GM12878 (cell line): ENCODE measurements around the gene LAMA2. TPM values are rescaled to one million over a fixed set of nuclear protein-coding genes. Genes with fewer than 3 reads are reported as not detected.

Source experiments
- ATAC-seq: fragments of 200-7000 bp; cut with Tn5 transposase; 3 replicates; pipeline ENCODE4 v1.9.1; 2020; ENCODE audit warnings: mild to moderate bottlenecking, moderate library complexity
- BruUV-seq: library from RNA; stranded (reverse); fragments of 400-500 nt; replicated peaks from 2 replicates; lab custom pipeline; 2021; lab: Mats Ljungman, UMichigan
- CTCF ChIA-PET: fragments of 300-600 bp; sonication (Branson Sonifier 250); formaldehyde crosslinking; extraction: SDS; loops from one replicate; lab custom pipeline; 2021; ENCODE audit warnings: inconsistent platforms; lab: Yijun Ruan, JAX
- POLR2A ChIA-PET: fragments of 350-600 bp; formaldehyde crosslinking; extraction: SDS; loops from one replicate; lab custom pipeline; 2021; ENCODE audit warnings: inconsistent platforms; lab: Charles Lee
- RAD21 ChIA-PET: fragments of 300-600 bp; sonication (Branson Sonifier 250); formaldehyde crosslinking; loops from one replicate; lab custom pipeline; 2023; ENCODE audit warnings: antibody characterized with exemption; ENCODE audit not compliant: unreplicated experiment; lab: Charles Lee
- SMC1A ChIA-PET: fragments of 300-600 bp; sonication (Branson Sonifier 250); formaldehyde crosslinking; loops from one replicate; lab custom pipeline; 2023; ENCODE audit not compliant: unreplicated experiment, uncharacterized antibody; lab: Charles Lee
- DNase-seq: peaks from one replicate; pipeline ENCODE4 v3.0.0-alpha.2; 2011; ENCODE audit warnings: low read depth, low spot score
- FAIRE-seq: peaks from 3 replicates; lab custom pipeline; 2011; peaks lifted over from hg19 to GRCh38; lab: Jason Lieb, UNC
- H2AFZ ChIP-seq: 2 replicates; pipeline ENCODE4 v1.6.0; 2011; ENCODE audit warnings: low read depth, low read length, control low read depth; ENCODE audit not compliant: control insufficient read depth
- H3K27ac ChIP-seq: 2 replicates; pipeline ENCODE4 v1.5.1; 2011; ENCODE audit warnings: control low read depth; ENCODE audit not compliant: control insufficient read depth, insufficient read depth
- H3K27me3 ChIP-seq, 2 experiments: replicated peaks in 1 of 2; 2 replicates each; pipeline versions ENCODE4 v1.6.0 to v1.6.1; 2011; ENCODE audit warnings: low read length in 1 of 2; ENCODE audit not compliant: control insufficient read depth in 2 of 2, insufficient read depth in 2 of 2
- H3K36me3 ChIP-seq, 2 experiments: 2 replicates each; pipeline ENCODE4 v1.5.1; 2011; ENCODE audit warnings: low read length in 1 of 2; ENCODE audit not compliant: control insufficient read depth in 2 of 2, insufficient read depth in 2 of 2
- H3K4me1 ChIP-seq: 2 replicates; pipeline ENCODE4 v1.6.1; 2011; ENCODE audit warnings: mild to moderate bottlenecking, low read length, moderate library complexity, mixed read lengths; ENCODE audit not compliant: control insufficient read depth, insufficient read depth
- H3K4me2 ChIP-seq: 2 replicates; pipeline ENCODE4 v1.6.0; 2011; ENCODE audit warnings: control low read depth; ENCODE audit not compliant: control insufficient read depth, insufficient read depth
- H3K4me3 ChIP-seq: fragments of 200-600 bp; sonication (generic); 2 replicates; pipeline ENCODE4 v1.5.1; 2016
- H3K79me2 ChIP-seq: 2 replicates; pipeline ENCODE4 v1.6.0; 2011; ENCODE audit warnings: low read length; ENCODE audit not compliant: control insufficient read depth, insufficient read depth
- H3K9ac ChIP-seq: 2 replicates; pipeline ENCODE4 v1.8.0; 2011; ENCODE audit warnings: low read length, control low read depth, mixed read lengths; ENCODE audit not compliant: control insufficient read depth, insufficient read depth
- H3K9me3 ChIP-seq: replicated peaks from 3 replicates; pipeline ENCODE4 v1.5.1; 2011; ENCODE audit warnings: mild to moderate bottlenecking, low read length; ENCODE audit not compliant: control insufficient read depth, insufficient read depth
- H4K20me1 ChIP-seq: 2 replicates; pipeline ENCODE4 v1.6.0; 2011; ENCODE audit not compliant: control insufficient read depth, insufficient read depth
- EED ChIP-seq: sonication (generic); IDR thresholded peaks from 2 replicates; pipeline ENCODE4 v1.6.1; 2016; ENCODE audit warnings: antibody characterized with exemption, low read depth
- RFX5 ChIP-seq: IDR thresholded peaks from 2 replicates; pipeline ENCODE4 v1.6.1; 2011; ENCODE audit warnings: low read depth, low read length, improper control_type of control experiment
- WRNIP1 ChIP-seq: IDR thresholded peaks from 2 replicates; pipeline ENCODE4 v1.6.1; 2011; ENCODE audit warnings: low read depth, low read length, improper control_type of control experiment, borderline replicate concordance
- WGBS: methylation state at CpG from one replicate; pipeline ENCODE4 v1.1.6; 2016; ENCODE audit warnings: low lambda C conversion rate; ENCODE audit not compliant: insufficient replicate concordance, insufficient coverage; ENCODE audit errors: missing lambda C conversion rate; 5-methylcytosine and 5-hydroxymethylcytosine counted together
- in situ Hi-C: fragments of 300-500 bp; cut with MboI; formaldehyde crosslinking; loops from 9 replicates; pipeline ENCODE4 v1.14.3; 2018; ENCODE audit warnings: mixed read lengths
- intact Hi-C: fragments of 100-400 bp; cut with micrococcal nuclease; formaldehyde crosslinking; loops from one replicate; pipeline ENCODE4 v1.14.2; 2022; ENCODE audit not compliant: unreplicated experiment
- polyA plus RNA-seq, 11 experiments: library from polyadenylated mRNA; depleted of rRNA in 4 of 11; unstranded in 6 of 11; stranded (reverse) in 5 of 11; fragments of >200 nt; fragmentation: Nextera tagmentation in 4 of 11; fragmentation: Illumina TruSeq in 1 of 11; extraction: Ambion mirVana in 4 of 11; extraction: Trizol in 1 of 11; gene quantifications; 1 replicate in 1 of 11; 2 replicates in 10 of 11; pipeline versions ENCODE4 v1.2.1 to v1.2.3, GENCODE V29; 2011 to 2016; ENCODE audit warnings: inconsistent platforms in 2 of 11, missing spikeins in 2 of 11, low read depth in 1 of 11
- total RNA-seq, 4 experiments: library from RNA; depleted of rRNA in 3 of 4; stranded (reverse); fragments of >200 nt in 3 of 4; fragmentation: Illumina TruSeq in 1 of 4; extraction: Trizol in 1 of 4; gene quantifications; 2 replicates each; pipeline versions ENCODE4 v1.2.1 to v1.2.3, GENCODE V29; 2013 to 2021
- TF ChIP-seq, protein P1 (sequence below), 3 experiments: IDR thresholded peaks in 2 of 3; conservative IDR thresholded peaks in 1 of 3; 2 replicates each; pipeline ENCODE4 v1.5.1; 2011; ENCODE audit warnings: low read depth in 3 of 3, low read length in 3 of 3, mild to moderate bottlenecking in 3 of 3, control low read depth in 2 of 3, moderate library complexity in 2 of 3, inconsistent platforms in 1 of 3, mixed read lengths in 1 of 3; ENCODE audit not compliant: control insufficient read depth in 2 of 3, insufficient read depth in 1 of 3; ENCODE audit errors: extremely low read depth in 1 of 3
- TF ChIP-seq, protein P2 (sequence below): IDR thresholded peaks from 2 replicates; pipeline ENCODE4 v1.6.1; 2012; ENCODE audit warnings: mild to moderate bottlenecking, low read depth, low read length

The LAMA2 gene
- total and polyA plus RNA-seq, 10 of the 15 experiments (the other 5 are each of a cell fraction or from before 2014, with no cell fraction given), result 0.04 to 2.0 (median 0.37) TPM; not detected in 1

DNA sequence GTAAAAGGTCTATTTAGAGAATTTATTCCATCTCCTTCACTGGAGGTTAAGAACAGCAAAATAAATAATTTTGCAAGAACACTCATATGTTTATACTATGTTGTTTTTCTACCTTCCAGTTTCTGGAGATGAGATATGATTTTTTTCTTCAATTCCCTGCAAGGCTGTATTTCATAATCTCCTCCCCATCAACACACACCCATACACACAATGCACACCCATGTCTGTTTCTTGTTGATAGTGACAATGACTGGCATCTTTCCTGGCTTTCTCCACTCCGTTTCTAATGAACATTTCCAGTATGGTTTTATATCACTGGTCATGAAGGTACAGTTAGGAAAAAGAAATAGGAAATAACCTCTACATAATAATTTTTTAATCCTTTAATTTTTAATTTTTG lies 624.9 kb downstream of the LAMA2 start:
- DNase-seq (no peak), FAIRE-seq (no peak), ATAC-seq (no peak)
- intact Hi-C loops (no loop called here), in situ Hi-C loops (no loop called here)
- TF ChIP-seq, protein P1, sequence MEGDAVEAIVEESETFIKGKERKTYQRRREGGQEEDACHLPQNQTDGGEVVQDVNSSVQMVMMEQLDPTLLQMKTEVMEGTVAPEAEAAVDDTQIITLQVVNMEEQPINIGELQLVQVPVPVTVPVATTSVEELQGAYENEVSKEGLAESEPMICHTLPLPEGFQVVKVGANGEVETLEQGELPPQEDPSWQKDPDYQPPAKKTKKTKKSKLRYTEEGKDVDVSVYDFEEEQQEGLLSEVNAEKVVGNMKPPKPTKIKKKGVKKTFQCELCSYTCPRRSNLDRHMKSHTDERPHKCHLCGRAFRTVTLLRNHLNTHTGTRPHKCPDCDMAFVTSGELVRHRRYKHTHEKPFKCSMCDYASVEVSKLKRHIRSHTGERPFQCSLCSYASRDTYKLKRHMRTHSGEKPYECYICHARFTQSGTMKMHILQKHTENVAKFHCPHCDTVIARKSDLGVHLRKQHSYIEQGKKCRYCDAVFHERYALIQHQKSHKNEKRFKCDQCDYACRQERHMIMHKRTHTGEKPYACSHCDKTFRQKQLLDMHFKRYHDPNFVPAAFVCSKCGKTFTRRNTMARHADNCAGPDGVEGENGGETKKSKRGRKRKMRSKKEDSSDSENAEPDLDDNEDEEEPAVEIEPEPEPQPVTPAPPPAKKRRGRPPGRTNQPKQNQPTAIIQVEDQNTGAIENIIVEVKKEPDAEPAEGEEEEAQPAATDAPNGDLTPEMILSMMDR (IDR thresholded peaks at IDR 0.05 in 2 of 3, conservative IDR thresholded peaks at IDR 0.05 in 1 of 3; ENCODE audit: control insufficient read depth in 2 of 3, extremely low read depth in 1 of 3, insufficient read depth in 1 of 3, low read depth in 3 of 3, low read length in 3 of 3), result no peak
- TF ChIP-seq, protein P2, sequence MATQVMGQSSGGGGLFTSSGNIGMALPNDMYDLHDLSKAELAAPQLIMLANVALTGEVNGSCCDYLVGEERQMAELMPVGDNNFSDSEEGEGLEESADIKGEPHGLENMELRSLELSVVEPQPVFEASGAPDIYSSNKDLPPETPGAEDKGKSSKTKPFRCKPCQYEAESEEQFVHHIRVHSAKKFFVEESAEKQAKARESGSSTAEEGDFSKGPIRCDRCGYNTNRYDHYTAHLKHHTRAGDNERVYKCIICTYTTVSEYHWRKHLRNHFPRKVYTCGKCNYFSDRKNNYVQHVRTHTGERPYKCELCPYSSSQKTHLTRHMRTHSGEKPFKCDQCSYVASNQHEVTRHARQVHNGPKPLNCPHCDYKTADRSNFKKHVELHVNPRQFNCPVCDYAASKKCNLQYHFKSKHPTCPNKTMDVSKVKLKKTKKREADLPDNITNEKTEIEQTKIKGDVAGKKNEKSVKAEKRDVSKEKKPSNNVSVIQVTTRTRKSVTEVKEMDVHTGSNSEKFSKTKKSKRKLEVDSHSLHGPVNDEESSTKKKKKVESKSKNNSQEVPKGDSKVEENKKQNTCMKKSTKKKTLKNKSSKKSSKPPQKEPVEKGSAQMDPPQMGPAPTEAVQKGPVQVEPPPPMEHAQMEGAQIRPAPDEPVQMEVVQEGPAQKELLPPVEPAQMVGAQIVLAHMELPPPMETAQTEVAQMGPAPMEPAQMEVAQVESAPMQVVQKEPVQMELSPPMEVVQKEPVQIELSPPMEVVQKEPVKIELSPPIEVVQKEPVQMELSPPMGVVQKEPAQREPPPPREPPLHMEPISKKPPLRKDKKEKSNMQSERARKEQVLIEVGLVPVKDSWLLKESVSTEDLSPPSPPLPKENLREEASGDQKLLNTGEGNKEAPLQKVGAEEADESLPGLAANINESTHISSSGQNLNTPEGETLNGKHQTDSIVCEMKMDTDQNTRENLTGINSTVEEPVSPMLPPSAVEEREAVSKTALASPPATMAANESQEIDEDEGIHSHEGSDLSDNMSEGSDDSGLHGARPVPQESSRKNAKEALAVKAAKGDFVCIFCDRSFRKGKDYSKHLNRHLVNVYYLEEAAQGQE, result no peak
- no peak for TF ChIP-seq EED
- TF ChIP-seq WRNIP1, result no peak
- TF ChIP-seq RFX5, result no peak
- H3K79me2 ChIP-seq, result no peaks in the 10 kb centered on the region
- ChIA-PET POLR2A (no interaction called here), SMC1A (no interaction called here), CTCF (interaction anchor here (0.6 to 1.5 kb wide), 4 partner anchors 8 to 513 kb away, joined by 3 to 11 read pairs (median 4); no protein-coding TSS in a partner anchor), RAD21 (no interaction called here)
- H3K4me1 ChIP-seq, result no peaks in the 10 kb centered on the region
- no peak overlapping the region for H3K9ac ChIP-seq
- H3K4me2 ChIP-seq, result no peak overlapping the region
- no peak overlapping the region for H3K4me3 ChIP-seq
- no peaks in the 10 kb centered on the region for H3K9me3 ChIP-seq
- no TSS peak for BruUV-seq
- no peaks in the 10 kb centered on the region for H3K27me3 ChIP-seq
- no peak overlapping the region for H3K27ac ChIP-seq
- 5% methylated on average over 1 of the region's 1 CpG for WGBS
- H2AFZ ChIP-seq, result no peak overlapping the region
- H4K20me1 ChIP-seq, result no peaks in the 10 kb centered on the region
- H3K36me3 ChIP-seq, result no peaks in the 10 kb centered on the region
